NB4 (cell line): ENCODE data around the gene PDLIM5.

ENCODE experiments used
- DNase-seq: peaks from one replicate; pipeline ENCODE4 v3.0.0; 2010; ENCODE audit warnings: low read depth
- H3K4me3 ChIP-seq: one replicate; pipeline ENCODE4 v1.5.1; 2011; ENCODE audit warnings: mild to moderate bottlenecking, low read depth, low read length, moderate library complexity
- CTCF ChIP-seq: IDR thresholded peaks from one replicate; pipeline ENCODE4 v1.5.1; 2012; ENCODE audit warnings: low read depth, low read length
- MAX ChIP-seq: IDR thresholded peaks from 2 replicates; pipeline ENCODE4 v1.6.1; 2011; ENCODE audit warnings: low read depth, low read length
- MYC ChIP-seq: IDR thresholded peaks from 2 replicates; pipeline ENCODE4 v1.6.1; 2011; ENCODE audit warnings: low read depth, low read length
- POLR2A ChIP-seq: IDR thresholded peaks from 2 replicates; pipeline ENCODE4 v1.6.1; 2011; ENCODE audit warnings: mild to moderate bottlenecking; ENCODE audit not compliant: insufficient read length; ENCODE audit errors: extremely low read depth

PDLIM5 gene

GRCh38 chr4:94428884-94429283 is 22.9 kb upstream of the PDLIM5 start:
- no peak for TF ChIP-seq MYC
- TF ChIP-seq POLR2A, result no peak
- TF ChIP-seq CTCF, result no peak
- DNase-seq, result no peak
- H3K4me3 ChIP-seq, result no peak overlapping the region

DNA sequence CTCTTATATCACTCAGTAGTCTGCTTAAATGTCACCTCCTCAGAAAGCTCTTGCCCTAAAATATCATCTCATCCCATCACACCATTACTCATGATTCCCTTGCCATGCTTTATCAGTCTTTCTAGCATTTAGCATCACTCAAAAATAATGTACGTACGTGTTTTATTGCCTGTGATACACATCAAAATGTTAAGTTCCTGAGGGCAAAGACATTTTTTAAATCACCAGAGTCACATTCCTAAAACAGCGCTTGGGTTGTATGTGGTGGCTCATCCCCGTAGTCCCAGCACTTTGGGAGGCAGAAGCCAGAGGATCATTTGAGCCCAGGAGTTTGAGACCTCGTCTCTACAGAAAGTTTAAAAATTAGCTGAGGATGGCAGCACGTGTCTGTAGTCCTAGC is 21.3 kb upstream of the PDLIM5 start:
- no peak overlapping the region for H3K4me3 ChIP-seq
- no peak for TF ChIP-seq MYC
- TF ChIP-seq POLR2A, result no peak
- TF ChIP-seq CTCF, result no peak
- no peak for TF ChIP-seq MAX
- DNase-seq, result no peak

DNA sequence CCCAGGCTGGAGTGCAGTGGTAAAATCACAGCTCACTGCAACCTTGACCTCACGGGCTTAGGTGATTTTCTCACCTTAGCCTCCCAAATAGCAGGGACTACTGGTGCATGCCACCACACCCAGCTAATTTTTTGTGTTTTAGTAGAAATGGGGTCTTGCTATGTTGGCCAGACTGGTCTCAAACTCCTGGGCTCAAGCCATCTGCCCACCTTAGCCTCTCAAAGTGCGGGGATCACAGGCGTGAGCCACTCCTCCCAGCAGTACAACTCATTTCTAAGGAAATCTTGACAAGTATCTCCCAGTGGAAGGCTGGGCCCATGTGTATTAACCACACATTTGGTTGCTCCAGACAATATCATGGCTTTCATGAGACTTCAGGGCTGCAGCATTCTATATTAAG is 20.4 kb upstream of the PDLIM5 start:
- no peak for DNase-seq
- TF ChIP-seq MYC (no peak), POLR2A (no peak), MAX (no peak), CTCF (no peak)
- no peak overlapping the region for H3K4me3 ChIP-seq

DNA sequence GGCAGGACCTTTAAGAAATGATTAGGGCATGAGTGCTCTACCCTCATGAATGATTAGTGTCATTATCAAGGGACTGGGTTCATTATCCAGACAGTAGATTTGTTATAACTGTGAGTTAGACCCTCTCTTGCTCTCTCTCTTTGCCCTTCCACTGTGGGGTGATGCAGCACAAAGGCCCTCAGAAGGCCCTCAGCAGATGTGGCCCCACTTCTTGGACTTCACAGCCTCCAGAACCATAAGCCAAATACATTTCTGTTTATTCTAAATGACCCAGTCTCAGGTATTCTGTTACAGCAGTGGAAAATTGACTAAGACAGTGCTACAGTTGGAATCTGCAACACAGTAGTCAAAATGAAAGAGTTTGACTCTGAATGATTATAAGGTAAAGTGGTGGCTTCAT is 17.2 kb upstream of the PDLIM5 start:
- TF ChIP-seq MAX (no peak), CTCF (no peak), MYC (no peak), POLR2A (no peak)
- no peak for DNase-seq
- H3K4me3 ChIP-seq, result no peak overlapping the region

DNA sequence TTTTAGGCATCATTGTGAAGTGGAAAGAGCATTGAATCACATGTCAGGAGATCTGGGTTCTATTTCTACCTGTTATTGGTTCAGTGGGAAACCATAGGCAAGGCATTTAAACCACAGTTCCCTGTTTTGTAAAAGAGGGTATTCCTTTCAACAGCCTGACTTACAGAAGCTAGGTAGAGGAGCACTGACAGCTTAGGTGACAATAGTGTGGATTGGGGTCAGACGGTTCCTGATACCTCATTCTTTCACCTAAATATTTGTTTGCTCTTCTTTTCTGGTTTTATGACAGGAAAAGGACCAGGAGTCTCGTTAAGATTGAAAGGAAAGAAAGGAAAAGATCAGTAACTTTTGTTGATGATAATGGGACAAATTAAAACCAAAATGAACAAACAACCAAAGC is 15.9 kb upstream of the PDLIM5 start:
- no peak overlapping the region for H3K4me3 ChIP-seq
- DNase-seq, result no peak
- TF ChIP-seq CTCF (no peak), MAX (no peak), POLR2A (no peak), MYC (no peak)

GRCh38 chr4:94436512-94436911 is 15.2 kb upstream of the PDLIM5 start:
- no peak for DNase-seq
- H3K4me3 ChIP-seq, result no peak overlapping the region
- TF ChIP-seq POLR2A (no peak), MAX (no peak), MYC (no peak), CTCF (no peak)
